Small intestine (tissue), 7 donors: ENCODE measurements around the gene MFNG. TPM values are rescaled to one million over a fixed set of nuclear protein-coding genes. Genes with fewer than 3 reads are reported as not detected.

Experiments used
- DNase-seq, 2 donors: peaks; one replicate each; pipeline versions ENCODE4 v3.0.0 to v3.0.0-alpha.2; 2013
- FAIRE-seq: peaks from 2 replicates; lab custom pipeline; 2012; peaks lifted over from hg19 to GRCh38; lab: Jason Lieb, UNC
- H3K27ac ChIP-seq, 3 donors: one replicate each; pipeline ENCODE4 v1.5.1; 2013; ENCODE audit warnings: low read length in 2 of 3, mild to moderate bottlenecking in 2 of 3, control low read depth in 1 of 3, inconsistent platforms in 1 of 3, low read depth in 1 of 3, moderate library complexity in 1 of 3
- H3K27me3 ChIP-seq, 3 donors: one replicate each; pipeline ENCODE4 v1.6.1; 2013; ENCODE audit warnings: low read length in 3 of 3, inconsistent platforms in 1 of 3; ENCODE audit not compliant: control insufficient read depth in 3 of 3, insufficient read depth in 3 of 3
- H3K36me3 ChIP-seq, 3 donors: one replicate each; pipeline ENCODE4 v1.6.1; 2013; ENCODE audit warnings: low read length in 3 of 3, inconsistent platforms in 1 of 3, low read depth in 1 of 3, mild to moderate bottlenecking in 1 of 3, moderate library complexity in 1 of 3; ENCODE audit not compliant: control insufficient read depth in 3 of 3, insufficient read depth in 2 of 3
- H3K4me1 ChIP-seq, 3 donors: one replicate each; pipeline ENCODE4 v1.6.1; 2013; ENCODE audit warnings: low read length in 2 of 3, inconsistent platforms in 1 of 3, low read depth in 1 of 3, mild to moderate bottlenecking in 1 of 3, moderate library complexity in 1 of 3; ENCODE audit not compliant: control insufficient read depth in 3 of 3, insufficient read depth in 2 of 3
- H3K4me3 ChIP-seq, 3 donors: one replicate each; pipeline ENCODE4 v1.5.1; 2013; ENCODE audit warnings: low read length in 3 of 3, control low read depth in 1 of 3, inconsistent platforms in 1 of 3, low read depth in 1 of 3, mild to moderate bottlenecking in 1 of 3, moderate library complexity in 1 of 3
- H3K9me3 ChIP-seq, 2 donors: one replicate each; pipeline ENCODE4 v1.6.1; 2013; ENCODE audit warnings: low read depth in 1 of 2, low read length in 1 of 2; ENCODE audit not compliant: control insufficient read depth in 2 of 2, insufficient read depth in 1 of 2
- WGBS, 3 donors: extraction: QIAGEN DNeasy Blood & Tissue Kit; methylation state at CpG; one replicate each; pipeline ENCODE4 v1.1.7; 2013; 5-methylcytosine and 5-hydroxymethylcytosine counted together
- polyA plus RNA-seq, 4 donors: library from polyadenylated mRNA; stranded (reverse) in 3 of 4; unstranded in 1 of 4; fragments of 200-250 nt in 3 of 4; fragments of 120-200 nt in 1 of 4; gene quantifications; one replicate each; pipeline versions ENCODE4 v1.2.1 to v1.2.3, GENCODE V29; 2013
- donor health status: healthy with polysubstance abuse.
- donor health status: control.
- donor health status: control.
- donor health status: Bipolar disorder and iron deficiency.
- donor health status: healthy.

MFNG gene
- polyA plus RNA-seq, 4 donors, result 7.3 to 21.3 (median 19.9) TPM

- peaks cover 2 to 87% (median 7%) of the 10 kb centered on the region in 3 donors for H3K36me3 ChIP-seq
- 56 to 62% (median 57%) methylated on average over 5 to 10 of the region's 10 CpGs for WGBS, 3 donors
- peak overlapping the region in 2 of 3 donors; percentile 16 to 33 for H3K27ac ChIP-seq
- H3K9me3 ChIP-seq, result no peaks in the 10 kb centered on the region
- H3K4me1 ChIP-seq, result peaks cover 2 to 61% (median 8%) of the 10 kb centered on the region in 3 donors
- no peak for FAIRE-seq
- peak in 1 of 2 donors; percentile 35 for DNase-seq
- no peaks in the 10 kb centered on the region for H3K27me3 ChIP-seq
- no peak overlapping the region for H3K4me3 ChIP-seq
Measured at GRCh38 chr22:37509059-37509860, 23.1 kb upstream of the MFNG start.

GRCh38 chr22:37508431-37508992 is 22.3 kb upstream of the MFNG start:
- peaks cover 2 to 89% (median 7%) of the 10 kb centered on the region in 3 donors for H3K36me3 ChIP-seq
- DNase-seq, result peak in 1 of 2 donors; percentile 52
- no peak for FAIRE-seq
- 66 to 72% (median 69%) methylated on average over 21 to 22 of the region's 22 CpGs for WGBS, 3 donors
- peaks cover 2 to 67% (median 9%) of the 10 kb centered on the region in 3 donors for H3K4me1 ChIP-seq
- H3K4me3 ChIP-seq, result no peak overlapping the region
- peak overlapping the region in 2 of 3 donors; percentile 16 to 33 for H3K27ac ChIP-seq
- no peaks in the 10 kb centered on the region for H3K9me3 ChIP-seq
- no peaks in the 10 kb centered on the region for H3K27me3 ChIP-seq

DNA sequence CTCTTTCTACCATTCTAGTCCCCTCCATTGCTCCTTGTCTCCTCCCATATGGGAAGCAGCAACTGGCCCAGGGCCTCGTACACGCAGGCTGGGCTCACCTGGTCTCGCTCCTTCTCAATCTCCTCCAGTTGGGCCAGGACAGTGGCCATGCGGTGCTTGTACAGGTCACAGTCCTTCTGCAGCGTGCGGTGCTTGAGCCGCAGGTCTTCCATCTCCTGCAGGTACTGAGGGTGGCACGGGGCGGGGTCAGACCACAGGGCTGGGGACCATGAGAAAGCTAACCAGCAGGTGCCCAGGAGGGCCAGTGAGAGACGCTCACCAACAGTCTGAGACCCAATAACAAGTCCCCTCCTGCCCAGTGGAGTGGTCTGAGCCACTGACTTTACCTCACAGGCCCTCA is 21.5 kb upstream of the MFNG start:
- Histone ChIP-seq H3K27me3 (no peaks in the 10 kb centered on the region), H3K4me1 (peaks cover 2 to 67% (median 11%) of the 10 kb centered on the region in 3 donors), H3K27ac (peak overlapping the region in 1 of 3 donors; percentile 33), H3K9me3 (no peaks in the 10 kb centered on the region), H3K4me3 (no peak overlapping the region), H3K36me3 (peaks cover 2 to 89% (median 7%) of the 10 kb centered on the region in 3 donors)
- FAIRE-seq (no peak), DNase-seq (no peak)
- WGBS, 3 donors, result 88 to 97% (median 92%) methylated on average over 10 of the region's 10 CpGs

DNA sequence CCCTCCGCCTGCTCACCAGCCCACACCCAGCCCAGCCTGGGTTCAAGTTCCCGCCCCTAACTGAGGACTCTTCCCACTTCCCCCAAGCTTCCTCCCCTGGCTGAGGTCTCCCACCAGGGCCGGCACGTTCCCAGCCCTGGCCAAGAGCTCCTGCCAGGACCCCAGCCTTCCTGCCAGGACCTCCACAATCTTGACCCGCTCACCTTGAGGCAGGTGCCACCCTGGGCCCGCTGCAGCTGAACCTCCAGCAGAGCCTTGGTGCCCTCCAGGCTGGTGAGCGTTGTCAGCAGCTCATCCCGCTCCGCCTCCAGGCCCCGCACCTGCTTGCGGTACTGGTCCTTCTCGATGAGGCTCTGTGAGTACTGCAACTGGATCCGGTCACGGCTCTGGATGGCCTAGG is 19.8 kb upstream of the MFNG start:
- no peak for FAIRE-seq
- Histone ChIP-seq H3K27ac (no peak overlapping the region), H3K4me3 (no peak overlapping the region), H3K36me3 (peaks cover 2 to 94% (median 7%) of the 10 kb centered on the region in 3 donors), H3K9me3 (no peaks in the 10 kb centered on the region), H3K27me3 (no peaks in the 10 kb centered on the region), H3K4me1 (peaks cover 2 to 67% (median 8%) of the 10 kb centered on the region in 3 donors)
- no peak for DNase-seq
- 87 to 90% (median 87%) methylated on average over 14 of the region's 14 CpGs for WGBS, 3 donors

GRCh38 chr22:37505565-37505964 is 19.4 kb upstream of the MFNG start:
- Histone ChIP-seq H3K4me1 (peaks cover 2 to 67% (median 8%) of the 10 kb centered on the region in 3 donors), H3K4me3 (no peak overlapping the region), H3K9me3 (no peaks in the 10 kb centered on the region), H3K36me3 (peaks cover 0 to 94% (median 7%) of the 10 kb centered on the region in 3 donors), H3K27ac (no peak overlapping the region), H3K27me3 (no peaks in the 10 kb centered on the region)
- WGBS, 3 donors, result 89 to 97% (median 89%) methylated on average over 4 of the region's 4 CpGs
- DNase-seq (no peak), FAIRE-seq (no peak)

GRCh38 chr22:37504964-37505363 is 18.8 kb upstream of the MFNG start:
- DNase-seq, result no peak
- Histone ChIP-seq H3K27ac (peak overlapping the region; percentile 84 to 95 (median 95)), H3K4me3 (no peak overlapping the region), H3K4me1 (peaks cover 2 to 67% (median 3%) of the 10 kb centered on the region in 3 donors), H3K36me3 (peaks cover 0 to 94% (median 7%) of the 10 kb centered on the region in 3 donors), H3K9me3 (no peaks in the 10 kb centered on the region), H3K27me3 (no peaks in the 10 kb centered on the region)
- FAIRE-seq, result no peak
- 93 to 100% (median 94%) methylated on average over 4 of the region's 4 CpGs for WGBS, 3 donors

DNA sequence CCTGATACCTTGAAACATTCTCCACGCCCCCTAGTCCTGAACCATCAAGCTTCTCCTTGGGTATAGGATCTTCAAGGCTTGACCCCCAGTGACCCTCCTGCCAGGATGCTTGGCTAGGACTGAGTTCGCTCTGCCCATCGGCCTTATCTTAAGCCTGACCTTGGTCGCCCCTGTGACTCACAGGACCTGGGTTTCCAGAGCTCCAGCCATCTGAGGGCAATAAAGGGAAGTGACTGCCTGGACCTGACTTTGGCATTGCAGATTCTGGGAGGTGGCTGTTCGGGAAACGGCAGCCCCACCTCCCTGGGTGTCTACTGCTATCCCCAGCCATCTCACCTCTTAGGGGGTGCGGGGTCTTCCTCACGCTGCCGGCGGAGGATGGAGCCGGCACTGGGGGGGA is 17.7 kb upstream of the MFNG start:
- FAIRE-seq, result no peak
- H3K4me3 ChIP-seq, result no peak overlapping the region
- H3K27ac ChIP-seq, result peak overlapping the region; percentile 95 to 97 (median 95)
- DNase-seq, result peak; percentile 67 to 92
- H3K36me3 ChIP-seq, result peaks cover 0 to 97% (median 7%) of the 10 kb centered on the region in 3 donors
- H3K4me1 ChIP-seq, result peaks cover 0 to 68% (median 3%) of the 10 kb centered on the region in 3 donors
- H3K9me3 ChIP-seq, result no peaks in the 10 kb centered on the region
- WGBS, 3 donors, result 33 to 63% (median 42%) methylated on average over 11 of the region's 11 CpGs
- no peaks in the 10 kb centered on the region for H3K27me3 ChIP-seq

DNA sequence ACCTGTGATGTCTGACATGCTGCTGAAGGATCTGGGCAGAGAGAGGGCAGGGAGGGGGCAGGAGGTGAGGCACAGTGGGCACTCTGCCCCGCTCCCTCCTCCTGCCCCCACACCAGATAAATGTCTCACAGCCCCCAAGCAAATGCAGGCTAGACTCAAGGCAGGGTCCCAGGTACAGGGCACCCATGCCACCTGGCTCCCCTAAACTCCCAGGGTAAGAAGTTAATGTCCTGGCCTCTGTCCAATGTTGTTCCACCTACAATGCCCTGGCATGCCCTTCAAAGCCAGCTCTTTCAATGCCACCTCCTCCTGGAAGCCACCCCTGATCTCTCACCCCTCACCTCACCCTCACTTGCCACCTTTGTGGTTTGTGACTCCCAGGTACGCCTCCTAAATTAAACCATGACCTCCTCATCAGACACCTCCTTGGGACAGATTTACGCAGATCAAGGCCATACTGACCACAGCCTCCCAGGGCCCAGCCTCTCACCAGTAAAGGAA is 17.0 kb upstream of the MFNG start:
- no peaks in the 10 kb centered on the region for H3K27me3 ChIP-seq
- peak overlapping the region; percentile 95 to 97 (median 95) for H3K27ac ChIP-seq
- H3K36me3 ChIP-seq, result peaks cover 0 to 97% (median 7%) of the 10 kb centered on the region in 3 donors
- FAIRE-seq (no peak), DNase-seq (peak in 1 of 2 donors; percentile 43)
- no peak overlapping the region for H3K4me3 ChIP-seq
- peaks cover 0 to 67% (median 3%) of the 10 kb centered on the region in 3 donors for H3K4me1 ChIP-seq
- 63 to 71% (median 66%) methylated on average over 3 of the region's 3 CpGs for WGBS, 3 donors
- H3K9me3 ChIP-seq, result no peaks in the 10 kb centered on the region
